ENCODE data around the gene CCNL2.

DNA sequence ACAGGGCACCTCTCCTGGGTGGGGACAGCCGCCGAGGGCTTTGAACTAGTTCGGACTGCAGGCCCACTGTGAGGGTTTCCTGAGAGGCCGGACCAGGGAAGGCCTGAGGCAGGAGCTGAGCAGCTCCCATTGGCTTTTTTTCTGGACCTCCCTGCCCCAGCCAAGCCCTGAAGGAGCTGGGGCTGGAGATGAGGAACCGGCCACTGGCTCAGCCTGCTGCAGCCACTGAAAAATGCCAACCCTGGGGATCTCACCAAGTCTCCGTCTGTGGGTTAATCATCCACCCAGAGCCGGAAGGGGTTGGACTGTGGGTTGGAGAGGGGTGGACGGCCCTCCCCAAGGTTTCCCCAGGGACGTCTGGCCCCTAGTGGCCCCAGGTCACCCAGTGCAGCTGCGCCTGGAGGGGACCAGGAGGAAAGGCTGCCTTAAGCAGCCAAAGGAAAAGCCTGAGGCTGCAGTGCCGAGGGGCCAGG lies 38.8 kb upstream of the CCNL2 start:
- TF ChIP-seq POLR2A (IDR thresholded peaks at IDR 0.05; ENCODE audit: low read length) (no peak), GATA1 (IDR thresholded peaks at IDR 0.05; ENCODE audit: low read depth, low read length) (no peak)
